GM23338 (cell line): ENCODE results near the gene EEPD1. TPM values are rescaled to one million over a fixed set of nuclear protein-coding genes. Genes with fewer than 3 reads are reported as not detected.

ENCODE experiments used
- ATAC-seq: fragments of 200-7000 bp; cut with Tn5 transposase; 3 replicates; pipeline ENCODE4 v1.9.1; 2020
- DNase-seq: peaks from one replicate; pipeline ENCODE4 v3.0.0-alpha.2; 2015; ENCODE audit warnings: low spot score
- H2AFZ ChIP-seq: fragments of 200-600 bp; sonication (generic); 2 replicates; pipeline ENCODE4 v1.8.0; 2016; ENCODE audit warnings: antibody characterized with exemption, mild to moderate bottlenecking, moderate library complexity
- H3F3A ChIP-seq: fragments of 200-600 bp; sonication (generic); replicated peaks from 2 replicates; pipeline ENCODE4 v1.8.0; 2017; ENCODE audit warnings: antibody characterized with exemption, mixed run types, low read depth
- H3K27ac ChIP-seq: fragments of 200-600 bp; sonication (generic); 2 replicates; pipeline ENCODE4 v1.6.1; 2016; ENCODE audit warnings: low read depth
- H3K27me3 ChIP-seq: fragments of 200-600 bp; sonication (generic); 2 replicates; pipeline ENCODE4 v1.8.0; 2016; ENCODE audit warnings: mild to moderate bottlenecking, mixed run types, moderate library complexity; ENCODE audit not compliant: insufficient read depth
- H3K36me3 ChIP-seq: fragments of 200-600 bp; sonication (generic); 2 replicates; pipeline ENCODE4 v1.8.0; 2016; ENCODE audit warnings: mild to moderate bottlenecking; ENCODE audit not compliant: insufficient read depth
- H3K4me1 ChIP-seq: fragments of 200-600 bp; sonication (generic); 2 replicates; pipeline ENCODE4 v1.8.0; 2016; ENCODE audit warnings: mild to moderate bottlenecking, moderate library complexity; ENCODE audit not compliant: insufficient read depth
- H3K4me2 ChIP-seq: fragments of 200-600 bp; sonication (generic); 2 replicates; pipeline ENCODE4 v1.7.1; 2017; ENCODE audit warnings: mixed run types
- H3K4me3 ChIP-seq: fragments of 200-600 bp; sonication (generic); 2 replicates; pipeline ENCODE4 v1.6.1; 2016; ENCODE audit warnings: mixed run types
- H3K79me2 ChIP-seq: fragments of 200-600 bp; sonication (generic); replicated peaks from 2 replicates; pipeline ENCODE4 v1.8.0; 2017; ENCODE audit warnings: mild to moderate bottlenecking; ENCODE audit not compliant: insufficient read depth
- H3K9me2 ChIP-seq: fragments of 200-600 bp; sonication (generic); 2 replicates; pipeline ENCODE4 v1.8.0; 2017; ENCODE audit not compliant: insufficient read depth
- H4K20me1 ChIP-seq: fragments of 200-600 bp; sonication (generic); replicated peaks from 2 replicates; pipeline ENCODE4 v1.8.0; 2017; ENCODE audit warnings: mild to moderate bottlenecking; ENCODE audit not compliant: insufficient read depth
- H3K27ac Mint-ChIP-seq: 2 replicates; pipeline ENCODE4 v1.8.0; 2020; ENCODE audit warnings: inconsistent platforms, mild to moderate bottlenecking, moderate library complexity, mixed read lengths
- H3K27me3 Mint-ChIP-seq: 3 replicates; pipeline ENCODE4 v1.8.0; 2022; ENCODE audit warnings: low read depth, mild to moderate bottlenecking, moderate library complexity, mixed read lengths, inconsistent platforms; ENCODE audit not compliant: insufficient read depth, poor library complexity
- H3K36me3 Mint-ChIP-seq: 3 replicates; pipeline ENCODE4 v1.8.0; 2021; ENCODE audit warnings: low read depth, mild to moderate bottlenecking, inconsistent platforms, moderate library complexity, mixed read lengths
- H3K4me1 Mint-ChIP-seq: 3 replicates; pipeline ENCODE4 v1.8.0; 2020; ENCODE audit warnings: mild to moderate bottlenecking, inconsistent platforms, mixed read lengths
- H3K4me3 Mint-ChIP-seq: 3 replicates; pipeline ENCODE4 v1.8.0; 2021; ENCODE audit warnings: moderate library complexity, mild to moderate bottlenecking, inconsistent platforms, mixed read lengths
- H3K9me3 Mint-ChIP-seq: 3 replicates; pipeline ENCODE4 v1.8.0; 2020; ENCODE audit warnings: moderate library complexity, mild to moderate bottlenecking, inconsistent platforms, mixed read lengths
- CREB1 ChIP-seq: fragments of 250-450 bp; sonication (Bioruptor Pico); IDR thresholded peaks from 2 replicates; pipeline ENCODE4 v1.5.0; 2020; ENCODE audit warnings: low read depth, mild to moderate bottlenecking, moderate library complexity
- ETS1 ChIP-seq: IDR thresholded peaks from 2 replicates; pipeline ENCODE4 v1.6.1; 2016; ENCODE audit warnings: antibody characterized with exemption
- EZH2 ChIP-seq: fragments of 200-600 bp; sonication (generic); IDR thresholded peaks from one replicate; pipeline ENCODE4 v1.8.0; 2017; ENCODE audit warnings: antibody characterized with exemption, mild to moderate bottlenecking, low read depth; ENCODE audit not compliant: unreplicated experiment
- EZH2phosphoT487 ChIP-seq: fragments of 200-600 bp; sonication (generic); IDR thresholded peaks from one replicate; pipeline ENCODE4 v1.8.1; 2018; ENCODE audit warnings: antibody characterized with exemption; ENCODE audit not compliant: unreplicated experiment
- JUNB ChIP-seq: IDR thresholded peaks from one replicate; pipeline ENCODE4 v1.6.1; 2016; ENCODE audit warnings: antibody characterized with exemption; ENCODE audit not compliant: unreplicated experiment
- POLR2AphosphoS5 ChIP-seq: IDR thresholded peaks from 2 replicates; pipeline ENCODE4 v1.6.1; 2016; ENCODE audit warnings: antibody characterized with exemption, low read depth
- STAT1 ChIP-seq: IDR thresholded peaks from one replicate; pipeline ENCODE4 v1.6.1; 2016; ENCODE audit warnings: antibody characterized with exemption; ENCODE audit not compliant: unreplicated experiment
- ZNF114 ChIP-seq: fragments of 250-450 bp; sonication (Bioruptor Pico); IDR thresholded peaks from 2 replicates; pipeline ENCODE4 v1.5.0; 2020; ENCODE audit warnings: mild to moderate bottlenecking, moderate library complexity
- ZNF331 ChIP-seq: fragments of 250-450 bp; sonication (Bioruptor Pico); IDR thresholded peaks from 2 replicates; pipeline ENCODE4 v1.5.0; 2020; ENCODE audit warnings: low read depth, mild to moderate bottlenecking, moderate library complexity
- ZNF462 ChIP-seq: fragments of 250-450 bp; sonication (Bioruptor Pico); IDR thresholded peaks from 2 replicates; pipeline ENCODE4 v1.5.0; 2020; ENCODE audit warnings: mild to moderate bottlenecking, moderate library complexity
- polyA plus RNA-seq: library from polyadenylated mRNA; unstranded; fragments of >200 nt; fragmentation: Nextera tagmentation; extraction: Ambion mirVana; gene quantifications from 2 replicates; pipeline ENCODE4 v1.2.1, GENCODE V29; 2016
- total RNA-seq: library from RNA; depleted of rRNA; stranded (reverse); fragments of >200 nt; shearing (Covaris generic); gene quantifications from 2 replicates; pipeline ENCODE4 v1.2.3, GENCODE V29; 2014

EEPD1 gene
- total and polyA plus RNA-seq, 2 experiments from 2014 or later: 4.1 to 17.1 TPM

- no peaks in the 10 kb centered on the region for H3F3A ChIP-seq
- H3K4me3 ChIP-seq: no peak overlapping the region
- no peaks in the 10 kb centered on the region for H3K36me3 ChIP-seq
- Mint-ChIP-seq H3K9me3 (no peaks in the 10 kb centered on the region), H3K36me3 (no peaks in the 10 kb centered on the region), H3K27me3 (peaks cover 1% of the 10 kb centered on the region), H3K4me1 (no peaks in the 10 kb centered on the region), H3K4me3 (no peak overlapping the region), H3K27ac (no peak overlapping the region)
- no peak overlapping the region for H3K27ac ChIP-seq
- TF ChIP-seq ZNF114 (CRISPR knock-in tag): no peak
- no peak for TF ChIP-seq EZH2phosphoT487
- no peak for TF ChIP-seq STAT1
- no peak for TF ChIP-seq ETS1
- no peak for TF ChIP-seq ZNF462
- TF ChIP-seq EZH2: no peak
- TF ChIP-seq JUNB: no peak
- TF ChIP-seq ZNF331 (CRISPR knock-in tag): no peak
- no peak for TF ChIP-seq POLR2AphosphoS5
- no peak for TF ChIP-seq CREB1 (CRISPR knock-in tag)
- no peaks in the 10 kb centered on the region for H3K9me2 ChIP-seq
- no peak overlapping the region for H2AFZ ChIP-seq
- DNase-seq: no peak
- no peak for ATAC-seq
- no peaks in the 10 kb centered on the region for H3K4me1 ChIP-seq
- H4K20me1 ChIP-seq: no peaks in the 10 kb centered on the region
- H3K27me3 ChIP-seq: no peaks in the 10 kb centered on the region
- no peak overlapping the region for H3K4me2 ChIP-seq
- H3K79me2 ChIP-seq: no peaks in the 10 kb centered on the region
Measured at GRCh38 chr7:36138209-36138608, 14.8 kb upstream of the EEPD1 start.
